ENCODE measurements around the gene TLCD2.
A peak's percentile ranks its signal among the peaks of the same experiment; 100 is the strongest.
"Not testable (repeated sequence)": the region's sequence is repeated elsewhere in the genome, so short reads cannot be mapped to it uniquely, and the experiment has no call there.

TLCD2 gene

GRCh38 chr17:1686086-1686485, 24.1 kb downstream of the TLCD2 start:
- DNase-seq (ENCODE audit: low read depth): no peak

GRCh38 chr17:1684378-1685189, 25.6 kb downstream of the TLCD2 start, which contains the start of gene PRPF8:
TSS of gene PRPF8 (minus strand) at chr17:1684867. CDS start at chr17:1684571, 296 bp downstream.
- DNase-seq (ENCODE audit: low read depth): peak; percentile 97

GRCh38 chr17:1683459-1683858, 26.7 kb downstream of the TLCD2 start:
- no peak for DNase-seq (ENCODE audit: low read depth)

GRCh38 chr17:1676401-1676800, 33.8 kb downstream of the TLCD2 start:
- DNase-seq (ENCODE audit: low read depth): no peak

- DNase-seq (ENCODE audit: low read depth): no peak
These were observed 37.0 kb downstream of the TLCD2 start for GRCh38 chr17:1673041-1673785.

GRCh38 chr17:1663934-1664333, 46.2 kb downstream of the TLCD2 start:
- DNase-seq (ENCODE audit: low read depth): not testable (repeated sequence)

- DNase-seq (ENCODE audit: low read depth): no peak
These were observed 49.1 kb downstream of the TLCD2 start for GRCh38 chr17:1661045-1661444.

- no peak for DNase-seq (ENCODE audit: low read depth)
These were observed 52.1 kb downstream of the TLCD2 start for GRCh38 chr17:1658100-1658499.

- DNase-seq (ENCODE audit: low read depth): no peak
These were observed 56.4 kb downstream of the TLCD2 start for GRCh38 chr17:1653735-1654134.

GRCh38 chr17:1652794-1653193, 57.4 kb downstream of the TLCD2 start:
- not testable (repeated sequence) for DNase-seq (ENCODE audit: low read depth)
